Subcutaneous abdominal adipose tissue (tissue), 5 donors: ENCODE results near the gene ADRA1B.

Experiments
- H3K27ac ChIP-seq: one replicate; pipeline ENCODE4 v1.7.0; 2013; ENCODE audit warnings: low read depth, mild to moderate bottlenecking, inconsistent platforms, low read length, moderate library complexity
- H3K27me3 ChIP-seq, 5 donors: one replicate each; pipeline ENCODE4 v1.7.0; 2013; ENCODE audit warnings: low read length in 5 of 5, inconsistent platforms in 1 of 5; ENCODE audit not compliant: control insufficient read depth in 5 of 5, insufficient read depth in 4 of 5
- H3K36me3 ChIP-seq, 5 donors: one replicate each; pipeline ENCODE4 v1.7.0; 2013; ENCODE audit warnings: low read length in 5 of 5; ENCODE audit not compliant: control insufficient read depth in 5 of 5, insufficient read depth in 5 of 5
- H3K4me1 ChIP-seq, 5 donors: one replicate each; pipeline ENCODE4 v1.7.0; 2013; ENCODE audit warnings: low read length in 5 of 5, mild to moderate bottlenecking in 3 of 5, moderate library complexity in 1 of 5; ENCODE audit not compliant: control insufficient read depth in 5 of 5, insufficient read depth in 5 of 5
- H3K4me3 ChIP-seq, 5 donors: one replicate each; pipeline ENCODE4 v1.7.0; 2013; ENCODE audit warnings: low read length in 5 of 5, low read depth in 1 of 5
- H3K9ac ChIP-seq, 5 donors: one replicate each; pipeline ENCODE4 v1.7.0; 2013; ENCODE audit warnings: low read length in 5 of 5, mild to moderate bottlenecking in 4 of 5, moderate library complexity in 3 of 5
- H3K9me3 ChIP-seq, 5 donors: one replicate each; pipeline ENCODE4 v1.7.0; 2013; ENCODE audit warnings: low read length in 5 of 5; ENCODE audit not compliant: control insufficient read depth in 5 of 5
- donor health status: healthy.
- donor health status: healthy.
- donor health status: healthy.
- donor health status: healthy.
- donor health status: healthy.

The ADRA1B gene

GRCh38 chr5:159884917-159885620 lies 31.2 kb upstream of the ADRA1B start:
- H3K9me3 ChIP-seq, result no peaks in the 10 kb centered on the region
- H3K27ac ChIP-seq, result no peak overlapping the region
- H3K9ac ChIP-seq, result no peak overlapping the region
- H3K36me3 ChIP-seq, result no peaks in the 10 kb centered on the region
- no peak overlapping the region for H3K4me3 ChIP-seq
- no peaks in the 10 kb centered on the region for H3K27me3 ChIP-seq
- peaks cover 0 to 19% (median 7%) of the 10 kb centered on the region in 5 donors for H3K4me1 ChIP-seq

DNA sequence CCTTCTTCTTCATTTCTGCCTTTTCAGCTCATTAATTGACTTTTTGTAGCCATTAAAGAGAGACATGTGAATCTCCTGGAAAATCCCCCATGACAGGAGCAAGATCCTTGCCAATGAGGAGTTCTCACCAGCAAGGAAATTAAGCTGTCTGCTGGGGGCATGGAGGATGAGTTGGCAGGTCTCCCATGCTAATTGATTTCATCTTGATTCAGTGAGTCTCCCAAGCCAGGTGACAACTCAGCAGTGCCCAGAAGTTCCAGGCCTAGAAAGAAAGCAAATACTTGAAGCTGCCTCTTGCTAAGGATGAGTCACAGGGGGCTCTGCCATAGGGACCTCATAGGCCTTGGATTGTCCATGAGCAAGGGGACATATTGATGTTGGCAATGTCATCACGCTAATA lies 30.0 kb upstream of the ADRA1B start:
- Histone ChIP-seq H3K4me3 (no peak overlapping the region), H3K27me3 (no peaks in the 10 kb centered on the region), H3K9me3 (no peaks in the 10 kb centered on the region), H3K36me3 (no peaks in the 10 kb centered on the region), H3K9ac (no peak overlapping the region), H3K4me1 (peaks cover 0 to 19% (median 7%) of the 10 kb centered on the region in 5 donors), H3K27ac (no peak overlapping the region)

- H3K9ac ChIP-seq, result no peak overlapping the region
- no peaks in the 10 kb centered on the region for H3K9me3 ChIP-seq
- no peaks in the 10 kb centered on the region for H3K27me3 ChIP-seq
- H3K4me1 ChIP-seq, result peaks cover 0 to 19% (median 7%) of the 10 kb centered on the region in 5 donors
- no peak overlapping the region for H3K4me3 ChIP-seq
- no peaks in the 10 kb centered on the region for H3K36me3 ChIP-seq
- H3K27ac ChIP-seq, result no peak overlapping the region
Observed at GRCh38 chr5:159887050-159887449, 29.2 kb upstream of the ADRA1B start.

DNA sequence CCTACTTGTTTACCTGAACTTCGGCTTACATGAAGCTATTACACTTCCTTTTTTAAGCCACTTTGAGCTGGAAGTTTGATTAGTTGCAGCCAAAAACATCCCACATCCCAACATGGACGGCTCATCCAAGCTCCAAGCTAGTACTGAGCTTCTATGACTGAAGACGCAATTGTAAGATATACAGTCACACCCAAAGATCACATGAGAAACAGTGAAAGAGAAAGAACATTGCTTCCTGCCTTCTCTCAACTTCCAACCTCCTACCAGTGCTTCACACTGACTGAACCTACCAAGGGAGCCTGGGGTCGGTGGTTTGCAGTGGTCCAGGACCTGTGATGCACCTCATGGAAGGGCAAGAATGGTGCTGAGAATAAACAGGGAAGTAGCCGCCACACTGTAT lies 27.4 kb upstream of the ADRA1B start:
- Histone ChIP-seq H3K36me3 (no peaks in the 10 kb centered on the region), H3K27me3 (no peaks in the 10 kb centered on the region), H3K9ac (no peak overlapping the region), H3K27ac (no peak overlapping the region), H3K4me1 (peaks cover 0 to 8% (median 3%) of the 10 kb centered on the region in 5 donors), H3K9me3 (no peaks in the 10 kb centered on the region), H3K4me3 (no peak overlapping the region)

DNA sequence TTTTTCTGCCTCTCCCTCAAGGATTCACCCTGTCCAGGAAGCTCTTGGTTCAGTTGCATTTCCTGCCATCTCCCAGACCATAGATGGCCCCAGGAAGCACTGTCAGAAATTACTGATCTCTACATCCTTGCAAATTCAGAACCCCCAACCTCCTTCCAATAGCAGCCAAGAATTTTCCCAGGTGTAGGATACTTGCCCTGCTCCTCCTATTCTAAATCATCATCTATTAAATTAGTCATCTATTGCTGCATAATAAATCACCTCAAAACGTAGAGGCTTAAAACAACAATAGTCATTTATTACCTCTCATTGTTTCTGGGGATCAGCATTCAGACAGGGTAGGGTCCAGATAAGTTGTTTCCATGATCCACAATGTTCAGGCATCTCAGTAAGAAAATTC lies 26.1 kb upstream of the ADRA1B start:
- Histone ChIP-seq H3K4me1 (peaks cover 0 to 11% (median 3%) of the 10 kb centered on the region in 5 donors), H3K27me3 (no peaks in the 10 kb centered on the region)

DNA sequence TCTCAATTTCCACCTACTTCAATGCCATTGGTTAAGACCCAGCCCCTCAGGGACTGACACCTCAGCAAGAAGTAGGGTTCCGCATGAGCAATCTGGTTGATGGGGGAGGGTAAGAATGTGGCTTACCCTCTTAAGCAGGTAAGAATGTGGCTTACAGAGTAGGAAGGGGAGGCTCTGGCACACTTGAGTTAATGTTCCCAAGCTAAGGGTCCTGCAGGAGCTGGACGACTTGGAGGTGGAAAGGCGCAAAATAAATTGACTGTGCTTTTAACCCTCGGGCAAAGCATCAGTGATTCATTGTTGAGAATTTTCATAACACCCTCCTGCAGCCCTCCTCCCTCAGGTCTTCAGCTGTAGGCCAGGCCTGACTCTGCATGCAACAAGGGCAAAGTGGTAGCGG lies 24.9 kb upstream of the ADRA1B start:
- no peak overlapping the region for H3K27ac ChIP-seq
- no peak overlapping the region for H3K9ac ChIP-seq

More for the DNA sequence above, 26.1 kb upstream of the ADRA1B start:
- no peak overlapping the region for H3K9ac ChIP-seq
- no peak overlapping the region for H3K4me3 ChIP-seq
- no peaks in the 10 kb centered on the region for H3K36me3 ChIP-seq
- no peaks in the 10 kb centered on the region for H3K9me3 ChIP-seq
- H3K27ac ChIP-seq, result no peak overlapping the region

DNA sequence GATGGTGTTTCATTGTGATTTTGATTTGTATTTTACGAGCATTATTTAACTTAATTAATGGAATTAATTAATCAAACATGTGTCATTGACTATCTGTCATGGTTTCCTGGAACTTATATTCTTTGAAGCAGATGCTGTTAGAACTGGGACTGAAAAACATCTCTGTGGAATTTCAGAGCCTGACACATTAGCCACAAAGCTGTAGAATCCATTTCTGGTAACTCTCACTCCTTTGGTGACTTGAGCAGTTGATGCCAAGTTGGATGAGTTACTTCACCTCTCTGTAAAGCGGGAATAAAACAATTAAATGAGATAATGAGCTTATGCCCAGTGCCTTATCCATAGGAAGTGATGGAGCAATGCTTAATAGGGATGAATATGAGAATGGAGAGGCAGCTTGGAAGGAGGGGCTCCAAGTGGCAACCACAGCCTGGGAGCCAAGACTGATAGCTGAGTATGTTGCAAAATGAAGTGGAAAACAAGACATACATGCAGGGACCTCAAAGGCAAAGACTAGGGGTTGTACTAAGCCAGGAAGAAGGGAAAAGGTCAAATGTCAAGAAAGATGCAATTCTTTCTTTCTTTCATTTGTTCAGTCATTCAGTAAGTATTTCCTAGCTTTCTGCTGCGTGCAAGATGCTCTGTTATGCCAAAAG lies 23.1 kb upstream of the ADRA1B start:
- H3K27me3 ChIP-seq, result no peaks in the 10 kb centered on the region
- no peak overlapping the region for H3K27ac ChIP-seq
- no peak overlapping the region for H3K9ac ChIP-seq
- H3K9me3 ChIP-seq, result no peaks in the 10 kb centered on the region
- peaks cover 0 to 11% (median 0%) of the 10 kb centered on the region in 5 donors for H3K4me1 ChIP-seq
- H3K36me3 ChIP-seq, result no peaks in the 10 kb centered on the region
- no peak overlapping the region for H3K4me3 ChIP-seq

More for the DNA sequence above, 24.9 kb upstream of the ADRA1B start:
- Histone ChIP-seq H3K9me3 (no peaks in the 10 kb centered on the region), H3K27me3 (no peaks in the 10 kb centered on the region), H3K36me3 (no peaks in the 10 kb centered on the region), H3K4me3 (no peak overlapping the region), H3K4me1 (peaks cover 0 to 11% (median 0%) of the 10 kb centered on the region in 5 donors)

GRCh38 chr5:159894149-159894720 lies 22.0 kb upstream of the ADRA1B start:
- peaks cover 0 to 11% (median 0%) of the 10 kb centered on the region in 5 donors for H3K4me1 ChIP-seq
- no peaks in the 10 kb centered on the region for H3K27me3 ChIP-seq
- H3K36me3 ChIP-seq, result no peaks in the 10 kb centered on the region
- no peaks in the 10 kb centered on the region for H3K9me3 ChIP-seq
- no peak overlapping the region for H3K4me3 ChIP-seq
- no peak overlapping the region for H3K9ac ChIP-seq
- no peak overlapping the region for H3K27ac ChIP-seq

GRCh38 chr5:159897786-159898393 lies 18.4 kb upstream of the ADRA1B start:
- no peaks in the 10 kb centered on the region for H3K9me3 ChIP-seq
- no peak overlapping the region for H3K9ac ChIP-seq
- H3K27me3 ChIP-seq, result no peaks in the 10 kb centered on the region
- H3K4me3 ChIP-seq, result no peak overlapping the region
- H3K36me3 ChIP-seq, result no peaks in the 10 kb centered on the region
- peaks cover 0 to 11% (median 0%) of the 10 kb centered on the region in 5 donors for H3K4me1 ChIP-seq
- no peak overlapping the region for H3K27ac ChIP-seq
